HG02981 (cell line): ENCODE measurements around the gene OR3A2.
"Not testable (repeated sequence)": the region's sequence is repeated elsewhere in the genome, so short reads cannot be mapped to it uniquely, and the experiment has no call there.

Experiments
- ATAC-seq: cut with Tn5 transposase; IDR thresholded peaks from one replicate; pipeline ENCODE4 v1.9.1; 2021; ENCODE audit warnings: mild to moderate bottlenecking, moderate library complexity; ENCODE audit not compliant: unreplicated experiment

The OR3A2 gene

DNA sequence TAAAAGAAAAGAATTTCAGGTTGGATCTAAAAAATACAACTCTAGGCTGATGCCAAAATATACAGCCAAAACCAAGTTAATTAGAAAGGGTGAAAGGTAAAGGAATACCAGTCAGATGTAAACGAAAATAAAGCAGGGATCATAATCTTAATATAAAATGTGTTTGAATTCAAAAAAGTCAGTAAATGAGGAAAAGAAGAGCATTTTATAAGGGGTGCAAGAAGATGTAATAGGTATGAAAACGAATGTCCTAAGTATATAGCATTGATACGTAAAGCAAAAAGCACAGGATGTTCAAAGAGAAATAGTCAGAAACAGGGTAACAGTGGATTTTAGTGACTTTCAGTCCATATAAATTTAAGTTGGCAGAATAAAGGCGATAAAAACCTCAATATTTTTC lies 90.5 kb downstream of the OR3A2 start:
- ATAC-seq, result no peak

- ATAC-seq, result not testable (repeated sequence)
These were observed 92.6 kb downstream of the OR3A2 start for GRCh38 chr17:3293548-3293947.

DNA sequence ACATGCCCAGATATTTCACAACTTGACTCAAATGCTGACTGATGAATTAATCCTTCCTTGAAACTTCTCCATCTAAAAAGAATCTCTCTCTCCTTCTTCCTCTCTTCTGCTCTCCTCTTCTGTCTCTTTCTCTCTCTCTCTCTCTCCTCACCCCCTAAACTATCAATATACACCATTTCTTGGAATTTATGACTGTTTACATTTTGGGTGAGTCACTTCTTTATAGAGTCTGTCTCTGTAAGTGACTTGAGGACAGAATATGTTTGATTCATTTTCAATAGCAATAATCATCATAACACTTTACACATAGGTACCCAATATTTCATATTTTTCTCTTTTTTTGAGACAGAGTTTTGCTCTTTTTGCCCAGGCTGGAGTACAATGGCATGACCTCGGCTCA lies 103.2 kb downstream of the OR3A2 start:
- no peak for ATAC-seq

GRCh38 chr17:3276126-3276525 lies 110.0 kb downstream of the OR3A2 start:
- no peak for ATAC-seq

- no peak for ATAC-seq
These were observed 114.8 kb downstream of the OR3A2 start for GRCh38 chr17:3271072-3271848.

DNA sequence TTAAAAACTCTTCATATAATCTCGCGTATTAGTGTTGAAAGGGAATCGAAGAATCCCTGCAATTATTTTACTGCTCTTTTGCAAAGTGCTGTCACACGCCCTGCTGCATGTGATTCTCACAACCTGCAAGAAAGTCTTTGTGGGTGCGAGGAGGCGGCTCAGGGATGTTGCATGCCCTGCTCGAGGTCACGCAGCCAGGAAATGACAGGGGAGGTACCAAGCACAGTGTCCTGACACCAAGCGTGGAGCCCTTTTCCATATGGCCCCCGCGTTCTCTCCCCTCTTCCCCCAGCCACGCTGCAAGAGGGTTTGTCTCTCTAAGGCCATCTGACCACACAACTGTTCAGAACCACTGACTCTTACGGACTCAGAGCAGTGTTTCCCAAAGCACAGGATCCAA lies 125.5 kb downstream of the OR3A2 start:
- ATAC-seq, result no peak

GRCh38 chr17:3260163-3260562 lies 125.9 kb downstream of the OR3A2 start:
- ATAC-seq, result no peak

DNA sequence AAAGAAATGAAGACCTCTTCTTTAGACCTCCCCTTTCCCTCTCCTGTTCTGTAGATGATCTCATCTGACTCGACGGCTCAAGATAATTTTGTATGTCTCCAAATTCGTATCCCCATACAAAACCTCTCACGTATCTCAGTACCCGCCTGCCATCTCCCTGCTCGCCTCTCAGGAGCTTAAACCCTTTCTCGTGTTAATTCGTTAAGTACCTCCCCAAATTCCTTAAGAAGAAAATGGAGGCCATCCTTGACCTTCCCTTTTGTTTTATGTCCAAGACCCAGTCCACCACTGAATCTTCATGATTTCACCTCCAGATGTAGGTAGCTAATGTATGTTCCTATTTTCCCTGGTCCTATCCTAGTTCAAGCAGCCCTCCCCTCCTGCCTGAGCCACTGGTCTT lies 129.5 kb downstream of the OR3A2 start:
- no peak for ATAC-seq

DNA sequence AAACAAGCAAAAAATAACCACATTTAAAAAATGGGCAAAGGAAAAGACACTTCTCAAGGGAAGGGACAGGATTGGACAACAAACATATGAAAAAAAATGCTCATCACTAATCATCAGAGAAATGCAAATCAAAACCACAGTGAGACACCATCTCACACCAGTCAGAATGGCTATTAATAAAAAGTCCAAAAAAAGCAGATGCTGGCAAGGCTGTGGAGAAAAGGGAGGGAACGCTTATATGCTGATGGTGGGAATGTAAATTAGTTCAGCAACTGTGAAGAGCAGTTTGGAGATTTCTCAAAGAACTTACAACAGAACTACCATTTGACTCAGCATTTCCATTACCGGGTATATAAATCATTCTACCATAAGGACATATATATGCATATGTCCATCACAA lies 137.1 kb downstream of the OR3A2 start:
- ATAC-seq, result not testable (repeated sequence)

DNA sequence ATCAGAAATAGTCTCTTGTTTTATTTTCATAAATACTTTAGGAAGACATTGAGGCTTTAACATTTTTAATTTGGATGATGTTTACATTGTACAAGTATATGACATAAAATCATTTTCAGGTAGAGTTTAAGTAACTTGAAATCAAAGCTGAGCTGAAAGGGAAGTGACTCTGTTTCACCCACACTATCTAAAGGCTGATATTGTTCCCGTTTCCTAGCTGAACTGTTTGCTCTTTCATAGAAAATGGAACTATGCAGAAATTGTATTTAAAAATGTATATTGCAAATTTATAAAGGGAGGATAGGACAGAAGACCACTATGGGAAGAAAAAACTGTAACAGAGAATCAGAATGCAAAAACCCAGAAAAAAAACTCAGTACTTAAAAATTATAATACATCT lies 141.3 kb downstream of the OR3A2 start:
- ATAC-seq, result not testable (repeated sequence)

GRCh38 chr17:3241044-3241443 lies 145.1 kb downstream of the OR3A2 start:
- not testable (repeated sequence) for ATAC-seq

- ATAC-seq, result not testable (repeated sequence)
These were observed 147.4 kb downstream of the OR3A2 start for GRCh38 chr17:3238685-3239084.

DNA sequence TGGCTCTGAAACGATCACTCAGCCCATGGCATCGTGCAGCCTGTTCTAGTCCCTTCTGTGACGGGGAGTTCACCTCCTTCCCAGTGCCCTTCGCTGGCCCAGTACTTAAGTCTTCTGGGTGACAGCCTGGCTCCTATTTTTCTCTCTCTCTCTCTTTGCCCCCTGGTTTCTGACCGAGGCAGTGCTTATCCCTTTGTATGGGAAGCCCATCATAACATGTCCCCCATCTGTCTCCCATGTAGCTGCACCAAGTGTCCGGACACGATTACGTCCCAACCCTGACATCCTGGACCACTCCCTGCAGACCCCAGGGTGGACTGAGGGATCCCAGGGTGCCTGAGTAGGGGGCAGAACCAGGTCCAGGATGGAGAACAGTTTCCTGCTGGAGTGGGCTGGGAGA lies 153.8 kb downstream of the OR3A2 start:
- ATAC-seq, result not testable (repeated sequence)
